Measurements from ENCODE around the gene MEMO1. TPM values are rescaled to one million over a fixed set of nuclear protein-coding genes. Genes with fewer than 3 reads are reported as not detected.

Gene MEMO1
- total and polyA plus RNA-seq, 9 of the 15 experiments (the other 6 are each of a cell fraction or from before 2014, with no cell fraction given), result 22.1 to 87.7 (median 61.2) TPM

GRCh38 chr2:31998731-31999383 lies 12.0 kb downstream of the MEMO1 start (continued):
- TF ChIP-seq, protein P1, sequence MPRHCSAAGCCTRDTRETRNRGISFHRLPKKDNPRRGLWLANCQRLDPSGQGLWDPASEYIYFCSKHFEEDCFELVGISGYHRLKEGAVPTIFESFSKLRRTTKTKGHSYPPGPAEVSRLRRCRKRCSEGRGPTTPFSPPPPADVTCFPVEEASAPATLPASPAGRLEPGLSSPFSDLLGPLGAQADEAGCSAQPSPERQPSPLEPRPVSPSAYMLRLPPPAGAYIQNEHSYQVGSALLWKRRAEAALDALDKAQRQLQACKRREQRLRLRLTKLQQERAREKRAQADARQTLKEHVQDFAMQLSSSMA (CRISPR knock-in tag; IDR thresholded peaks at IDR 0.05), result no peak
- TF ChIP-seq IFI16 (CRISPR knock-in tag; IDR thresholded peaks at IDR 0.05) (no peak), ZNF77 (CRISPR knock-in tag; IDR thresholded peaks at IDR 0.05) (no peak), ESRRA (IDR thresholded peaks at IDR 0.05; ENCODE audit: borderline replicate concordance, low read depth) (no peak), CREB3L1 (IDR thresholded peaks at IDR 0.05; ENCODE audit: borderline replicate concordance, low read depth) (no peak), E2F6 (IDR thresholded peaks at IDR 0.05; ENCODE audit: borderline replicate concordance in 1 of 2, extremely low read depth in 1 of 2, insufficient read depth in 1 of 2, insufficient read length in 1 of 2, low read depth in 1 of 2, low read length in 1 of 2, poor library complexity in 1 of 2, severe bottlenecking in 1 of 2) (no peak), ZKSCAN3 (CRISPR knock-in tag; IDR thresholded peaks at IDR 0.05) (no peak), RAD51 (IDR thresholded peaks at IDR 0.05; ENCODE audit: borderline replicate concordance, low read depth) (no peak), TAF9B (IDR thresholded peaks at IDR 0.05; ENCODE audit: partially characterized antibody) (no peak), CBX3 (IDR thresholded peaks at IDR 0.05; ENCODE audit: borderline replicate concordance in 1 of 2, low read length in 2 of 2) (no peak), KLF1 (tag; IDR thresholded peaks at IDR 0.05) (no peak), ZNF282 (CRISPR knock-in tag; IDR thresholded peaks at IDR 0.05) (no peak), MYNN (IDR thresholded peaks at IDR 0.05) (no peak), MYNN (CRISPR knock-in tag; IDR thresholded peaks at IDR 0.05) (no peak), ZC3H11A (IDR thresholded peaks at IDR 0.05; ENCODE audit: low read depth, low read length) (no peak), PCBP1 (IDR thresholded peaks at IDR 0.05; ENCODE audit: low read depth, low read length, poor library complexity, severe bottlenecking) (no peak), CC2D1A (IDR thresholded peaks at IDR 0.05) (no peak), ZNF655 (CRISPR knock-in tag; IDR thresholded peaks at IDR 0.05) (no peak), ZBTB17 (CRISPR knock-in tag; IDR thresholded peaks at IDR 0.05) (no peak), ZNF174 (CRISPR knock-in tag; IDR thresholded peaks at IDR 0.05) (no peak)
